Measurements from ENCODE around the gene FGFR4. TPM values are rescaled to one million over a fixed set of nuclear protein-coding genes. Genes with fewer than 3 reads are reported as not detected.

FGFR4 gene
- total and polyA plus RNA-seq, 2 donors from 2014 or later = 50.2 to 72.6 TPM

DNA sequence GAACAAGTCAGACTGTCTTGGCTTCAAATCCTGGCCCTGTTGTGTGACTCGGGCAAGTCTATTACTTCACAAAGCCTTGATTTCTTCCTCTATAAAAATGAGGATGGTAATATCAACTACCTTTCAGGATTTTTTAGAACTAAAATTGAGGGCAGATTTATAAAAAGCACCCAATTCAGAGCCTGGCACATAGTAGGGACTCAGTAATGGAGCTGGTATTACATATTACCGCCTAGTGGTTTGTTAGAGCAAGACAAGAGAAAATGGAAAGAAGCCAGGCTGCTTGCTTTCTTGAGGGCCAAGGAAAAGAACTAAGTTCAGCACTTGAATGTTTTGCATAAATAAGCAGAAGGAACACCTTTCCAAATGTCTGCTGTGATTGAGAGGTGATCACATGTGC is 44.8 kb upstream of the FGFR4 start:
- no peak overlapping the region for H3K4me3 ChIP-seq (ENCODE audit: low read length in 3 of 3)
- intact Hi-C loops (cut with DNase I) = no loop called here
- H3K4me1 ChIP-seq (ENCODE audit: control insufficient read depth in 2 of 3, insufficient read depth in 2 of 3, low read depth in 1 of 3, low read length in 3 of 3) = no peaks in the 10 kb centered on the region
- peaks cover 10 to 22% (median 10%) of the 10 kb centered on the region in 3 donors for H3K36me3 ChIP-seq (ENCODE audit: control insufficient read depth in 2 of 3, insufficient read depth in 3 of 3, low read length in 3 of 3)
- no peak overlapping the region for H3K27ac ChIP-seq (ENCODE audit: low read depth in 2 of 2, low read length in 2 of 2)
- TF ChIP-seq, protein P1, sequence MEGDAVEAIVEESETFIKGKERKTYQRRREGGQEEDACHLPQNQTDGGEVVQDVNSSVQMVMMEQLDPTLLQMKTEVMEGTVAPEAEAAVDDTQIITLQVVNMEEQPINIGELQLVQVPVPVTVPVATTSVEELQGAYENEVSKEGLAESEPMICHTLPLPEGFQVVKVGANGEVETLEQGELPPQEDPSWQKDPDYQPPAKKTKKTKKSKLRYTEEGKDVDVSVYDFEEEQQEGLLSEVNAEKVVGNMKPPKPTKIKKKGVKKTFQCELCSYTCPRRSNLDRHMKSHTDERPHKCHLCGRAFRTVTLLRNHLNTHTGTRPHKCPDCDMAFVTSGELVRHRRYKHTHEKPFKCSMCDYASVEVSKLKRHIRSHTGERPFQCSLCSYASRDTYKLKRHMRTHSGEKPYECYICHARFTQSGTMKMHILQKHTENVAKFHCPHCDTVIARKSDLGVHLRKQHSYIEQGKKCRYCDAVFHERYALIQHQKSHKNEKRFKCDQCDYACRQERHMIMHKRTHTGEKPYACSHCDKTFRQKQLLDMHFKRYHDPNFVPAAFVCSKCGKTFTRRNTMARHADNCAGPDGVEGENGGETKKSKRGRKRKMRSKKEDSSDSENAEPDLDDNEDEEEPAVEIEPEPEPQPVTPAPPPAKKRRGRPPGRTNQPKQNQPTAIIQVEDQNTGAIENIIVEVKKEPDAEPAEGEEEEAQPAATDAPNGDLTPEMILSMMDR (IDR thresholded peaks at IDR 0.05; ENCODE audit: borderline replicate concordance, extremely low read depth, insufficient read depth) = no peak
- H3K9me3 ChIP-seq (ENCODE audit: control insufficient read depth in 2 of 3, insufficient read depth in 1 of 3, low read length in 3 of 3) = no peaks in the 10 kb centered on the region
- no peak for DNase-seq
- no peak for FAIRE-seq
- no peak overlapping the region for H3K9ac ChIP-seq (ENCODE audit: low read length in 3 of 3)
- H3K27me3 ChIP-seq (ENCODE audit: control insufficient read depth, insufficient read depth, low read length) = no peaks in the 10 kb centered on the region

DNA sequence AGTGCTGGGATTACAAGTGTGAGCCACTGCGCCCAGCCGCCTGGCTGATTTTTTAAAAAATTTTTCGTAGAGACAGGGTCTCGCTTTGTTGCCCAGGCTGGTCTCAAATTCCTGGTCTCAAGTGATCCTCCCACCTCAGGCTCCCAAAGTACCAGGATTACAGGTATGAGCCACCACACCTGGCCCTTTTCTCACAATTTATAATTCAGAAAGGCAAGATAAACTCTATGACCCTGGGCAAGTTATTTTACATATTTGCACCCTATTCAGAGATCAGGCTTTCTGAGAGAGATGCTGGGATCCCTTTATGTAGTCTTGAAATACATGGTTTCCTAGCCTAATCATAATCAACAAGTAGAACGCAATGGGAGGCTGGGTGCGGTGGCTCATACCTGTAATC is 43.6 kb upstream of the FGFR4 start:
- H3K9ac ChIP-seq (ENCODE audit: low read length in 3 of 3) = no peak overlapping the region
- no peaks in the 10 kb centered on the region for H3K27me3 ChIP-seq (ENCODE audit: control insufficient read depth, insufficient read depth, low read length)
- intact Hi-C loops (cut with DNase I) = no loop called here
- no peaks in the 10 kb centered on the region for H3K9me3 ChIP-seq (ENCODE audit: control insufficient read depth in 2 of 3, insufficient read depth in 1 of 3, low read length in 3 of 3)
- TF ChIP-seq, protein P1 (IDR thresholded peaks at IDR 0.05; ENCODE audit: borderline replicate concordance, extremely low read depth, insufficient read depth) = no peak
- H3K4me3 ChIP-seq (ENCODE audit: low read length in 3 of 3) = no peak overlapping the region
- H3K36me3 ChIP-seq (ENCODE audit: control insufficient read depth in 2 of 3, insufficient read depth in 3 of 3, low read length in 3 of 3) = peaks cover 10 to 22% (median 10%) of the 10 kb centered on the region in 3 donors
- H3K4me1 ChIP-seq (ENCODE audit: control insufficient read depth in 2 of 3, insufficient read depth in 2 of 3, low read depth in 1 of 3, low read length in 3 of 3) = no peaks in the 10 kb centered on the region
- no peak for FAIRE-seq
- no peak for DNase-seq
- no peak overlapping the region for H3K27ac ChIP-seq (ENCODE audit: low read depth in 2 of 2, low read length in 2 of 2)

DNA sequence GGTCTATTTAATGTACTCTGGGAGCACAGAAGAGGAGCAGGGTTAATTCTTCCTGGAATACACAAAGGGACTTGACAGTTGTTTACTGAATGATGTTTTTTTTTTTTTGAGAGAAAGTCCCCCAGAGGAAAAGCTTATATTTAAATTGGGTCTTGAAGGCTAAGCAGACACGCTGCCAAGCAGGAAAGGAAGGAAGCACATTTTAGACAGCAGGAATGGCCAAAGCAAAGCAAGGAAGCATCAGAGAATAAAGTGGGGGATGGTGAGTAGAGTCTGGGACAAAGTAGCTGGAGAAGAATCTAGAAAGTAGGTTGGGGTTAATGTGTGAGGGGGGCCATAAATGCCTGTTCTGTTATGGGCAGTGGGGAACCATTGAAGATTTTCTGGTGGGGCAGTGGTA is 42.8 kb upstream of the FGFR4 start:
- intact Hi-C loops (cut with DNase I) = no loop called here
- FAIRE-seq = no peak
- Histone ChIP-seq H3K9me3 (ENCODE audit: control insufficient read depth in 2 of 3, insufficient read depth in 1 of 3, low read length in 3 of 3) (no peaks in the 10 kb centered on the region), H3K9ac (ENCODE audit: low read length in 3 of 3) (no peak overlapping the region), H3K27ac (ENCODE audit: low read depth in 2 of 2, low read length in 2 of 2) (no peak overlapping the region), H3K36me3 (ENCODE audit: control insufficient read depth in 2 of 3, insufficient read depth in 3 of 3, low read length in 3 of 3) (peaks cover 10 to 22% (median 10%) of the 10 kb centered on the region in 3 donors), H3K27me3 (ENCODE audit: control insufficient read depth, insufficient read depth, low read length) (no peaks in the 10 kb centered on the region), H3K4me1 (ENCODE audit: control insufficient read depth in 2 of 3, insufficient read depth in 2 of 3, low read depth in 1 of 3, low read length in 3 of 3) (no peaks in the 10 kb centered on the region), H3K4me3 (ENCODE audit: low read length in 3 of 3) (no peak overlapping the region)
- TF ChIP-seq, protein P1 (IDR thresholded peaks at IDR 0.05; ENCODE audit: borderline replicate concordance, extremely low read depth, insufficient read depth) = no peak
- peak in 1 of 5 donors; percentile 8 for DNase-seq

DNA sequence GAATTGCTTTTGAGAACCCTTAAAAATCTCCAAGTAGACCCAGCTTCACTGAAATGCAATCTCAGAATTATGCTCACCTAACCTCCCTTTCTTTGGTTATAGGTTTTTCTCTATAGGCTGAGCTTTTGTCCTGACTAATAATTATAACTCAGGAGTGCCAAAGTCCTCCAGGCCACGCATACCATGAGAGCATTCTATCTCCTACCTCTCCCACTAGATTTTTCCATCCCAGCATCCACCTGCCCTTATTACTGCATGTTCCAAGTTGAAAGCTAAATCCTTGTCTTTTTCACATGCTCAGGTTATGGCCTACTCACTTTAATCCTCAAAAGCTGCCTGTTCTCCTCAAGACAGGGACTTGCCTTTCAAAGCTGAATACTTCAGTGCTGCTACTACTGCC is 42.1 kb upstream of the FGFR4 start:
- no peak overlapping the region for H3K27ac ChIP-seq (ENCODE audit: low read depth in 2 of 2, low read length in 2 of 2)

More for the DNA sequence above, 42.1 kb upstream of the FGFR4 start:
- FAIRE-seq (no peak), DNase-seq (no peak)
- peaks cover 10 to 27% (median 10%) of the 10 kb centered on the region in 3 donors for H3K36me3 ChIP-seq (ENCODE audit: control insufficient read depth in 2 of 3, insufficient read depth in 3 of 3, low read length in 3 of 3)
- no peaks in the 10 kb centered on the region for H3K9me3 ChIP-seq (ENCODE audit: control insufficient read depth in 2 of 3, insufficient read depth in 1 of 3, low read length in 3 of 3)
- no peak overlapping the region for H3K4me3 ChIP-seq (ENCODE audit: low read length in 3 of 3)
- no peak overlapping the region for H3K9ac ChIP-seq (ENCODE audit: low read length in 3 of 3)
- H3K4me1 ChIP-seq (ENCODE audit: control insufficient read depth in 2 of 3, insufficient read depth in 2 of 3, low read depth in 1 of 3, low read length in 3 of 3) = no peaks in the 10 kb centered on the region
- TF ChIP-seq, protein P1 (IDR thresholded peaks at IDR 0.05; ENCODE audit: borderline replicate concordance, extremely low read depth, insufficient read depth) = no peak
- intact Hi-C loops (cut with DNase I) = no loop called here
- no peaks in the 10 kb centered on the region for H3K27me3 ChIP-seq (ENCODE audit: control insufficient read depth, insufficient read depth, low read length)
